AG10803 (cell line): ENCODE results near the gene C1GALT1.
"Not testable (repeated sequence)": the region's sequence is repeated elsewhere in the genome, so short reads cannot be mapped to it uniquely, and the experiment has no call there.

Source experiments
- DNase-seq: peaks from one replicate; pipeline ENCODE4 v3.0.0; 2010; ENCODE audit warnings: low read depth
- H3K4me3 ChIP-seq: 2 replicates; pipeline ENCODE4 v1.5.1; 2011; ENCODE audit warnings: mild to moderate bottlenecking, low read length, control low read depth
- TF ChIP-seq, protein P1 (sequence below): conservative IDR thresholded peaks from 2 replicates; pipeline ENCODE4 v1.5.1; 2011; ENCODE audit warnings: mild to moderate bottlenecking, low read length, control low read depth, inconsistent platforms

Gene C1GALT1

GRCh38 chr7:7182156-7183060, at the start of gene C1GALT1:
Gene C1GALT1 (plus strand): TSS chr7:7182544. CDS start chr7:7234320, 51,776 bp downstream.
- peak within 1 kb of the TSS; percentile 87 for H3K4me3 ChIP-seq
- TF ChIP-seq, protein P1, sequence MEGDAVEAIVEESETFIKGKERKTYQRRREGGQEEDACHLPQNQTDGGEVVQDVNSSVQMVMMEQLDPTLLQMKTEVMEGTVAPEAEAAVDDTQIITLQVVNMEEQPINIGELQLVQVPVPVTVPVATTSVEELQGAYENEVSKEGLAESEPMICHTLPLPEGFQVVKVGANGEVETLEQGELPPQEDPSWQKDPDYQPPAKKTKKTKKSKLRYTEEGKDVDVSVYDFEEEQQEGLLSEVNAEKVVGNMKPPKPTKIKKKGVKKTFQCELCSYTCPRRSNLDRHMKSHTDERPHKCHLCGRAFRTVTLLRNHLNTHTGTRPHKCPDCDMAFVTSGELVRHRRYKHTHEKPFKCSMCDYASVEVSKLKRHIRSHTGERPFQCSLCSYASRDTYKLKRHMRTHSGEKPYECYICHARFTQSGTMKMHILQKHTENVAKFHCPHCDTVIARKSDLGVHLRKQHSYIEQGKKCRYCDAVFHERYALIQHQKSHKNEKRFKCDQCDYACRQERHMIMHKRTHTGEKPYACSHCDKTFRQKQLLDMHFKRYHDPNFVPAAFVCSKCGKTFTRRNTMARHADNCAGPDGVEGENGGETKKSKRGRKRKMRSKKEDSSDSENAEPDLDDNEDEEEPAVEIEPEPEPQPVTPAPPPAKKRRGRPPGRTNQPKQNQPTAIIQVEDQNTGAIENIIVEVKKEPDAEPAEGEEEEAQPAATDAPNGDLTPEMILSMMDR: peak; percentile 67
- DNase-seq: peak; percentile 98

DNA sequence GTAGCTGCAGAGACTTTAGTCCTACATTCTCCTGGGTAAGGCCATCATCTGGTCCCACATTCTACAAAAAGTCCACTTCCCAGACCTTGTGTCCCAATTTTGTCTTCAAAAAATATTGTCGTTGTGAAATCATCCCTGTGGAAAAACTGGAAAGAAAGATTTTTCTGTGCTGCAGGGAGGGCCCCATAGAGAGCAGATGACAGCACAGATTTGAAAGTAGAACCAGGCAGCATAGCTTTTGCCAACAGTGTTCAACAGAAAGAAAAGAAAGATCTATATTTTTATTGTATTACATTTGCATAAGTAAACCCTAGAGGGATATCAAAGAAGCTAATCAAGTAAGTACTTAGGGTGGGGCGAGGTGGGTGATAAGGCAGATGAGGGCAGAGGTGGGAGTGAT, 48.3 kb upstream of the C1GALT1 start:
- no peak overlapping the region for H3K4me3 ChIP-seq
- DNase-seq: no peak
- TF ChIP-seq, protein P1: no peak

DNA sequence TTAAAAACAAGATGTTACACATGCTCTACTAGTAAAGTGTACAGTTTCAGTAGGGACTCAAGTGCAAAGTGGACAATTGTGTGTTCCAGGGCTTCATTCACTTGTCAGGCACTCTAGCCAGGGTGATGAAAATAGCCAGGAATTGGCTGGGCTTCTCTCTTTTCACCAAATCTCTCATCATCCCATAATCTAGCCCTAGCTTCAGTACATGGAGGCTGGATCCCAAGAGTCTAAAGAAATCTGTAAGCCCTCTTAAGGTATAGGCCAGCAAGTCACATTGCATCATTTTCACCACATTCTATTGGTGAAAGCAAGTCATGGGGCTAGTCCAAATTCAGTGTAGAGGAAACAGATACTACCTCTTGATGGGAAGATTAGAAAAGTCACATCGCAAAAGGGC, 47.3 kb upstream of the C1GALT1 start:
- DNase-seq: no peak
- H3K4me3 ChIP-seq: no peak overlapping the region
- TF ChIP-seq, protein P1: no peak

DNA sequence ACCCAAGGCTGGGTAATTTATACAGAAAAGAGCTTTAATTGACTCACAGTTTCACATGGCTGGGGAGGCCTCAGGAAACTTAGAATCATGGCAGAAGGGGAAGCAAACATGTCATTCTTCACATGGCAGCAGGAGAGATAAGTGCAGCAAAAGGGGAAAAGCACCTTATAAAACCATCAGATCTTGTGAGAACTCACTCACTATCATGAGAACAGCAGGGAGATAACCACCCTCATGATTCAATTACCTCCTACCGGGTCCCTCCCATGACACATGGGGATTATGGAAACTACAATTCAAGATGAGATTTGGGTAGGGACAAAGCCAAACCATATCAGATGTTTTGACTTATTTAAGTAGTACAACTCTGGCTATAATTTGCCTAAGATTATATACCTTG, 46.4 kb upstream of the C1GALT1 start:
- not testable (repeated sequence) for DNase-seq, H3K4me3 ChIP-seq

DNA sequence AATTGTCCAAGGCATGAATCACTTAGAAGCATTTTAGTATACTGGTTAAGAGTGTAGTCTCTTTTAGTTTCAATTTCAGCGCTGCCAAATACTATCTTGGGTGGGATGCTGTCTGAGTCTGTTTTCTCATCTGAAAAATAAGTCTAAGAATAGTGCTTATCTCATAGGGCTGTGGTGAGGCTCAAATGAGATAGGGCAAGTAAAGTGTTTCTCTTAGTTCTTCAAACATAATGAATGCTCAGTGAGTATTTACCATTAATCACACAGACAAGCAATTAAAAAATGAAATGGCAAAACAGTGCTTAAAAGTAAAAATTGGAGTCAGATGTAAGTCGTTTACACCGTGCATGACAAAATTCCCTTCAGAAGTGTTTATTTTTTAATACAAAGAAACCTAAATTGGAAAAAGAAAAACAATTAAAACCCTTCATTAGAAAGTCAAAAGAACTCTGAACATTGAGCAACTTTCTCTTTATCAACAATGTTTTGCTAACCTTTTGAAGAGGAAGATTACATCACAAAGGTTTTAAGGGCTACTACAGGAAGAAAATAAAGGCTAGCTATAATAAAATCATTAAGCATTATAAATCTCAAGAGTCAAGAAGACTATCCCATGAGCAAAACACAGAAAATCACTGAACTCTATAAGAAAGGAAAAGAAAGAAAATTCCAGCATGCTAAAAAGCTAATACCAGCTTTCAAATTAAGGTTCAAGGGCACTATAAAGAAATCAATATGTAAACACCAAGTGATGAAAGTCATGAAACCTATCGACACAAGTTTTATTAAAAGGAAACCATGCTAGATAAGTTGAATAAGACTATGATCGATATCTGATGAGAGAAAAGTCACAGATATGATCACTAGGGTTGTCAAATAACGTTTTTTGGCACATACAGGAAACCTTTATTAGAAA, 45.6 kb upstream of the C1GALT1 start:
- DNase-seq: peak; percentile 16
- H3K4me3 ChIP-seq: no peak overlapping the region
- TF ChIP-seq, protein P1: no peak

DNA sequence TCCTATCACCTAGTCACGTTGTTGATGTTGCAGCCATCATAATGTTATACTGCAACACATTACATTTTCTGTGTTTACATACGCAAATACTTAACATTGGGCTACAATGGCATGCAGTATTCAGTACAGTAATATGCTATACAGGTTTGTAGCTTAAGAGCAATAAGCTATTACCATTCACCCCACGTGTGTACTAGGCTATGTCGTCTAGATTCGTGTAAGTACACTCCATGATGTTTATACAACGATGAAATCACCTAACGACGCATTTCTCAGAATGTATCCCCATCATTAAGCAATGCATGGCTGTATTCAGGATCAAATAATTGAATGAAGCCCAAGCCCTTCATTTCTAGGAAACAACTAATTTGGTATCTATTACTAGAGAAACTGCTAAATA, 43.4 kb upstream of the C1GALT1 start:
- TF ChIP-seq, protein P1: no peak
- DNase-seq: no peak
- no peak overlapping the region for H3K4me3 ChIP-seq

GRCh38 chr7:7143404-7143803, 38.9 kb upstream of the C1GALT1 start:
- DNase-seq, H3K4me3 ChIP-seq: not testable (repeated sequence)

DNA sequence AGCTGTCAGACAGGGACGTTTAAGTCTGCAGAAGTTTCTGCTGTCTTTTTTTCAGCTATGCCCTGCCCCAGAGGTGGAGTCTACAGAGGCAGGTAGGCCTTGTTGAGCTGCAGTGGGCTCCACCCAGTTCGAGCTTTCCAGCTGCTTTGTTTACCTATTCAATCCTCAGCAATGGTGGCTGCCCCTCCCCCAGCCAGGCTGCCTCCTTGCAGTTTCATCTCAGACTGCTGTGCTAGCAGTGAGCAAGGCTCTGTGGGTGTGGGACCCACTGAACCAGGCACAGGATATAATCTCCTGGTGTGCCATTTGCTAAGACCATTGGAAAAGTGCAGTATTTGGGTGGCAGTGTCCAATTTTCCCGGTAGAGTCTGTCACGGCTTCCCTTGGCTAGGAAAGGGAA, 37.2 kb upstream of the C1GALT1 start:
- H3K4me3 ChIP-seq, DNase-seq: not testable (repeated sequence)
